GM18907 (cell line): ENCODE results near the gene NRGN.

Source experiments
- ATAC-seq: cut with Tn5 transposase; IDR thresholded peaks from one replicate; pipeline ENCODE4 v1.9.1; 2021; ENCODE audit warnings: mild to moderate bottlenecking, moderate library complexity; ENCODE audit not compliant: unreplicated experiment

The NRGN gene

DNA sequence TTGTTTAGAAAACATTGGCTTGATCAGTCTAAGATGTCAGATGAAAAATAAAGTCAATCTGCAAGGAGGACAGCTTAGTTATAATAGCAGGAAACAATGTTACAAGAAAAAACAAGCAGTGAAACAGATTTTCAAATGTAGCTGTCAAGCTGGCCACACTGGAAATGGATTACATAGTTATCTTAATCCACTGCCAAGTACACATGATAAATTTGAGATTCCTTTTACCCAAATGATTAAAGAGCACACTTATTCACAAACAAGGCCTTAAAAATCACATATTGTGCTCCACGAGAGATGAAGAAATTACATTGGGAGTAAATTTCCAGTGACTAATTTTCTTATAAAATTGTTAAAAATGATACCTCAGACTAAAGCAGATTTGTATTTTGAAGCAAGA lies 39.8 kb downstream of the NRGN start:
- ATAC-seq = no peak

DNA sequence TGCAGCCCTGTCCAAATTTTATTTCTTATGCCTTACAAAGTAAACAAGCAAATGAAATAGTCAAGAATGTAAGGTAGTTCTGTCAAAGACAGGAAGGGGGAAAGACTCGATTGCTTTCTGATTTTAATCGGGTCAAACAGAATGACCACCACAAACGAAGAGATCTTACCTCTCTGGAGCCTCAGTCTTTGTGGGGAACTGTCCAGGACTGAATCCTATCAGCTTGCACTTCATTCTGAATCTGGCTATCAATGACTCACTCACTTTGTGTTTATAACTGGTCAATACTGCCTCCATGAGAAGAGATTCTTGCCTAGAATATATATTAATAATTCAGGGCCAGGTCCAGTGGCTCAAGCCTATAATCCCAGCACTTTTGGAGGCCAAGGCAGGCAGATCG lies 43.3 kb downstream of the NRGN start:
- no peak for ATAC-seq

DNA sequence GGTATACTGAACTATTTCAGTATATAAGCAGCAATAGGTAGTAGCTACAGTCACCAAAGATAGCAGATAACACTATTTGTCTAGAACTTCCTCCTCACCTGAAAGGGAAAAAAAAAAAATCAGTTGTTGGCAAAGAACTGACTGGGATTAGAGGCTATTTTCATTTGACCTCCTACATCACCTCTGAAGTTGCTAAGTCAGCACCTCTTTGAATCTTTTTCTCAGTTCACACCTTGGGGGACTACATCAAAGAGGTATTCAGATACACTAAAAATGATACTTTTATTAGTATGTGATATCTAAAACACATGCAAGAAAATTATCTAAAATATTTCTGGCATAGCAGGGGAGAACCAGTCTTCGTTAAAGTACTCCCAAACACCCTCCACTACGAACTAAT lies 44.3 kb downstream of the NRGN start:
- no peak for ATAC-seq

DNA sequence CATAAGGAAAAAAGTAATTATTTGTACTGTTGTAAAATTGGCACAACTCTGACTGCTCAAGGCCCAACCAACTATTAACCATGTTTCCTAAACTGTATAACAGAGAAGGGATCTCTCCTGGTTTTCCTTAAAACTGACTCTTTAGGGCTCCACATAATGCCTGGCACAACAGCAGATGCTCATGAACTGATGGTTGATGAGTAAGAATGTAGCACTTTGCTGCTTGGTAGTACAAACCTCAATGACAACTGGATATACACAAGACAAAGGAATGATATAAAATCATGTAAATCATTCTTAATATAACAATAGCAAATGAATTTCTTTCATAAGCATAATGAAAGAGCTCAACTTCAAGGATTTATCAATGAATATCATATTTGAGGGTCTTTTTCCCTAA lies 48.8 kb downstream of the NRGN start:
- ATAC-seq = no peak

DNA sequence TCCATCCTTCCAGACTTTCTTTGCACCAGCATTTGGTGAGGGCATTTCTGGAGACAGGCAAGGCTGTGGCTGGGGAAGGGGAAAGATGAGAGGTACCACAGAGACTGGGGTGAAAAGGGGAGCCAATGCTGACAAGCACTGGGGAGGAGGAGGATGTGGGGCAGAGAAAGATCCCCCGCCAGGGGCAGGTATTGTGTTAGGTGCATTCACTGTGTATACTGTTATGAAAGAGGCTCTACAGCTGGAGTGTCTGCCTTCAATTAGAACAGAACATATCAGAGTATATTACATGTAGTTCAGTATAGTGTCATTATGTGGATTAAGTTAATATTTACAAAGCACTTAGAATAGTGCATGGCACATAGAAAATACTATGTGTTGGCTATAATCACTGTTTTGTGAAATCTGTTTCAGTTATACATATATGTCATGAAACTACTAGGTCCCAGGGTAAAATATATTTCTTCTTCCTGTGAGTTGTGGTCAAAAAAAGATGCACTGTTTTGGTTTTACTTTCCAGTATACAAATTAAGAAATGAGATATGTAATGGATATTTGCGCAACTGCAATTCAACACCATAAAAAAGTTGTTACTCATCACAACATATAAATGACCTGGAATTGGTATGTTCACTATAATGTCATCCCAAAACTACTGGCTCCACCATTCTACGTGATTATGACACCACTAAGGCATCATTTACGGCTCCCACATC lies 52.0 kb downstream of the NRGN start:
- peak; percentile 67 for ATAC-seq

DNA sequence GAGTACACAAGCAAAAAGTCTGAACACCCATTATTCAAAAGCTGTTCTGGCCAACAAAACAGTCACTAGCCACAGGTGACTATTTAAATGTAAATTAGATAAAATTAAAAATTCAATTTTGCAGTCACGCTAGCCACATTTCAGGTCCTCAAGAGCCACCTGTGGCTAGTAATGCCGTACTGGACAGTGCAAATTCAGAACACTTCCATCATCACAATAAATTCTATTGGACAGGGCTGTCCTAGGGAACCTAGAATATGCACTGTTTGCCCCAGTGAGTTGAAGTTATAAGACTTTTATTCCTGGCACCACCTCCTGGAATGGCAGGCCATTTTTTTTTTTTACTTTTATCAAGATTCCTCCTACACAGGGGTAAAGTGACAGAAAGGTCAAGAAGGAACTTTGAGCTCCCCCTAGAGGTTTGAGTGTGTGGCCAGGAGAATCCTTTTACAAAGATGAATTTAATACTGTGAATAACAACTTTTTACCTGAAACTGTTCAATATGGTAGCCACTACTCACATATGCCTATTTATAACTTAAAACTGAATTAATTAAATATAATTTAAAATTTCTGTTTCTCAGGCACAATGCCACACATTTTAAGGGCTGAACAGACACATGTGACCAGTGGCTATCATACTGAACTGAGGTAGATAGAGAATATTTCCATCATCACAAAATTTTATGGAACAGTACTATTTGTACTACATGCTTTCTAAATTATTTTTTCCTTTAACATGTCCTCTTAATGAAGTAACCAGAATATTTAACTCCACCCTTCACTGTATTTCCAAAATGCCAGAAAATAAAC lies 53.9 kb downstream of the NRGN start:
- peak; percentile 51 for ATAC-seq

DNA sequence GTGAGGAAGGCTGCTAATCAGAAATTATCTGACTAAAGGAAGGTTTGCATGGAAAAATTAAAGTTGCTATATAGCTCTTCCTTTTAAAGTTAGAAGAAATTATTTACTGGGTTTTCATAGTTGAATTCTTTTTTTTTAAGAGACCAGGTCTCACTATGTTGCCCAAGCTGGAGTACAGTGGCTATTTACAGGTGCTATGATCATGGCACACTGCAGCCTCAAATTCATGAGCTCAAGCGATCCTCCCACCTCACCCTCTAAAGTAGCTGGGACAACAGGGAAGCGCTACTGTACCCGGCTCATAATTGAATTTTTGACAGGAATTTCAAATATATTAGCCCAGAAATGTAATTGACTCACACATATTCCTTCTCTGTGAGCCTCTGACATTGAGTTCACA lies 56.6 kb downstream of the NRGN start:
- no peak for ATAC-seq
